22Rv1 (cell line): Measurements from ENCODE around the gene SPINDOC.
"Not testable (repeated sequence)": the region's sequence is repeated elsewhere in the genome, so short reads cannot be mapped to it uniquely, and the experiment has no call there.

Experiments
- H3K27ac ChIP-seq: fragments of 450-650 bp; 2 replicates; pipeline ENCODE4 v1.5.1; 2017
- CTCF ChIP-seq: fragments of 450-650 bp; IDR thresholded peaks from 2 replicates; pipeline ENCODE4 v1.5.1; 2017; ENCODE audit warnings: mild to moderate bottlenecking
- ZFX ChIP-seq: fragments of 450-650 bp; IDR thresholded peaks from 2 replicates; pipeline ENCODE4 v1.6.1; 2017; ENCODE audit warnings: antibody characterized with exemption, borderline replicate concordance

SPINDOC gene

GRCh38 chr11:63795066-63795465 lies 18.2 kb upstream of the SPINDOC start:
- H3K27ac ChIP-seq = no peak overlapping the region
- TF ChIP-seq CTCF (no peak), ZFX (no peak)

GRCh38 chr11:63800921-63801320 lies 12.3 kb upstream of the SPINDOC start:
- no peak overlapping the region for H3K27ac ChIP-seq

GRCh38 chr11:63802637-63803414 lies 10.4 kb upstream of the SPINDOC start:
- no peak for TF ChIP-seq ZFX
- no peak for TF ChIP-seq CTCF
- H3K27ac ChIP-seq = no peak overlapping the region

More at GRCh38 chr11:63800921-63801320, 12.3 kb upstream of the SPINDOC start:
- TF ChIP-seq ZFX (no peak), CTCF (no peak)

- H3K27ac ChIP-seq = no peak overlapping the region
- TF ChIP-seq CTCF (no peak), ZFX (no peak)
Observed at GRCh38 chr11:63804259-63804658, 9.0 kb upstream of the SPINDOC start.

GRCh38 chr11:63805844-63806415 lies 7.3 kb upstream of the SPINDOC start:
- no peak for TF ChIP-seq ZFX
- TF ChIP-seq CTCF = no peak
- no peak overlapping the region for H3K27ac ChIP-seq

- H3K27ac ChIP-seq = not testable (repeated sequence)
Observed at GRCh38 chr11:63810383-63810782, 2.9 kb upstream of the SPINDOC start.

GRCh38 chr11:63811522-63811921 lies 1.7 kb upstream of the SPINDOC start:
- TF ChIP-seq CTCF = no peak
- H3K27ac ChIP-seq = no peak overlapping the region
